SJCRH30 (cell line): ENCODE results near the gene SMAD9. TPM values are rescaled to one million over a fixed set of nuclear protein-coding genes. Genes with fewer than 3 reads are reported as not detected.

Experiments
- DNase-seq, 2 experiments: peaks; one replicate each; pipeline ENCODE4 v3.0.0-alpha.2; 2015 to 2020
- H3K27ac ChIP-seq: fragments of 250-450 bp; sonication (Bioruptor Pico); 2 replicates; pipeline ENCODE4 v1.5.1; 2020; ENCODE audit warnings: mild to moderate bottlenecking, moderate library complexity
- H3K27me3 ChIP-seq: fragments of 250-450 bp; sonication (Bioruptor Pico); 2 replicates; pipeline ENCODE4 v1.5.1; 2020; ENCODE audit warnings: mild to moderate bottlenecking, moderate library complexity
- H3K36me3 ChIP-seq: fragments of 250-450 bp; sonication (Bioruptor Pico); 2 replicates; pipeline ENCODE4 v1.5.1; 2020; ENCODE audit warnings: mild to moderate bottlenecking, moderate library complexity
- H3K4me1 ChIP-seq: fragments of 250-450 bp; sonication (Bioruptor Pico); 2 replicates; pipeline ENCODE4 v1.5.1; 2020; ENCODE audit warnings: mild to moderate bottlenecking, moderate library complexity
- H3K4me3 ChIP-seq: fragments of 250-450 bp; sonication (Bioruptor Pico); 2 replicates; pipeline ENCODE4 v1.5.1; 2020; ENCODE audit warnings: mild to moderate bottlenecking, moderate library complexity
- H3K9me3 ChIP-seq: fragments of 250-450 bp; sonication (Bioruptor Pico); replicated peaks from 2 replicates; pipeline ENCODE4 v1.5.1; 2020; ENCODE audit warnings: mild to moderate bottlenecking, moderate library complexity
- total RNA-seq: library from RNA; depleted of rRNA; stranded (reverse); fragments of >200 nt; shearing (Covaris generic); gene quantifications from 2 replicates; pipeline ENCODE4 v1.2.3, GENCODE V29; 2014; rRNA removed

SMAD9 gene
- total RNA-seq = 14.4 and 17.8 TPM in 2 replicates

- Histone ChIP-seq H3K27ac (peak within 1 kb of the TSS; percentile 73), H3K9me3 (no peaks in the 10 kb centered on the region), H3K36me3 (no peaks in the 10 kb centered on the region), H3K4me1 (peaks cover 13% of the 10 kb centered on the region), H3K27me3 (no peaks in the 10 kb centered on the region), H3K4me3 (peak within 1 kb of the TSS; percentile 68)
- peak; percentile 81 to 85 for DNase-seq
Observed at GRCh38 chr13:36919833-36920615, at the start of gene SMAD9. Gene SMAD9, minus strand, starts transcription at chr13:36920238. Its CDS starts 40,549 bp downstream, at chr13:36879689.

- Histone ChIP-seq H3K27me3 (no peaks in the 10 kb centered on the region), H3K36me3 (peaks cover 61% of the 10 kb centered on the region), H3K4me1 (no peaks in the 10 kb centered on the region), H3K9me3 (no peaks in the 10 kb centered on the region), H3K27ac (no peak overlapping the region), H3K4me3 (no peak overlapping the region)
- DNase-seq = no peak
Observed at GRCh38 chr13:36966404-36966803, 46.4 kb upstream of the SMAD9 start.

DNA sequence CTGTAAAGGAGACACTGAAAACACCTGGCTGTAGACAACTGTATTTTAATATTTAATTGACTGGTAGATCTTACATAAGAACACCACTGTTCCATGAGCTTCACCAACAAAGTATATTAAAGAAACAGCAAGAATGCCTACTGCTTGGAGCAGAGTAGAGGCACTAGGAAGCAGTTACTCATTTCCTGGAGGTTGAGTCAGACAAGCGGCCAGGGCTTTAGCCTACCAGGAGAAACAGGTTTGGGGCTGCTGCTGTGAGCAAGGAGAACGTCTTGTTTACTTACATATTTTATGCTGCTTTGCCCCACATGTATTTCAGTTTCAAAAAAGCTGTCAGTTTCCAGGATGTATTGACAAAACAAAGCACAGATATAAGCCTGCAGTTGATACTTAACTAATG lies 45.7 kb upstream of the SMAD9 start:
- Histone ChIP-seq H3K27me3 (no peaks in the 10 kb centered on the region), H3K4me3 (no peak overlapping the region), H3K27ac (no peak overlapping the region), H3K9me3 (no peaks in the 10 kb centered on the region), H3K4me1 (no peaks in the 10 kb centered on the region), H3K36me3 (peaks cover 55% of the 10 kb centered on the region)
- DNase-seq = no peak

- Histone ChIP-seq H3K4me1 (no peaks in the 10 kb centered on the region), H3K9me3 (no peaks in the 10 kb centered on the region), H3K27me3 (no peaks in the 10 kb centered on the region), H3K27ac (no peak overlapping the region), H3K4me3 (no peak overlapping the region), H3K36me3 (peaks cover 30% of the 10 kb centered on the region)
- DNase-seq = no peak
Observed at GRCh38 chr13:36959456-36960116, 39.5 kb upstream of the SMAD9 start.

GRCh38 chr13:36954542-36954941 lies 34.5 kb upstream of the SMAD9 start:
- Histone ChIP-seq H3K4me1 (no peaks in the 10 kb centered on the region), H3K9me3 (no peaks in the 10 kb centered on the region), H3K27ac (no peak overlapping the region), H3K27me3 (no peaks in the 10 kb centered on the region), H3K36me3 (peaks cover 40% of the 10 kb centered on the region), H3K4me3 (no peak overlapping the region)
- DNase-seq = no peak

DNA sequence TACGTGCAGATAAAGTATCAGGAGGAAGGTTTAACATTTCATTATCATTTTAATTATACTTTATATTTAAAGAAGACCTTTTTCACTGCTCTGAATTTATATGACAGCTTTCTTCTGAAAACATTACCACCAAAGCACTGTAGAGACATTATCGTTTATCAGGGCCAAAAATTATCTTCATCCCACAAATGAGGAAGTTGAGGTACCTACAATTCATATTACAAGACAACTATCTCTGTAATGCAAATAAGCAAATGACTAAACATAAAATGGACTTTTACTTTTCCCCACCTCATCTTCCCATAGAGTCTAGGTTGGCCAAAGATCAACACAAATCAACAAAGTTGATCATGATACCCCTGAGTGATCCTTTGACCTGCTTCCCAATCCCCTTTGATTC lies 30.9 kb upstream of the SMAD9 start:
- no peaks in the 10 kb centered on the region for H3K4me1 ChIP-seq
- H3K36me3 ChIP-seq = peaks cover 46% of the 10 kb centered on the region
- H3K27ac ChIP-seq = no peak overlapping the region
- no peak overlapping the region for H3K4me3 ChIP-seq
- DNase-seq = no peak
- no peaks in the 10 kb centered on the region for H3K9me3 ChIP-seq
- no peaks in the 10 kb centered on the region for H3K27me3 ChIP-seq

DNA sequence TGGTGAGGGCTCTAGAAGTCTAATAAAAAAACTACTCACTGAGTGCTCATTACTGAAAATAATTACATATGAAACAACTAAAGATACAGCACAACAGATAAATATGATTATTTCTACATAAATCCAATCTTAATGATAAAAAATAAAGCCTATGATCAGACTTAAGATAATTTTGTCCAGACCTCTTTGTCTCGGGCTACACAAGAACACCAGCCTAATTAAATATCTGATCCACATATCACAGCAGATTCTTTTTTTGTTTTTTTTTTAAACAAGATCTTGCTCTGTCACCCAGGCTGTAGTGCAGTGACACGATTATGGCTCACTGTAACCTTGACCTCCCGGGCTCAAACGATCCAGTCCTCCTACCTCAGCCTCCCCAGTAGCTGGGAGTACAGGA lies 30.3 kb upstream of the SMAD9 start:
- H3K36me3 ChIP-seq = peaks cover 46% of the 10 kb centered on the region
- no peaks in the 10 kb centered on the region for H3K4me1 ChIP-seq
- H3K27ac ChIP-seq = no peak overlapping the region
- H3K9me3 ChIP-seq = no peaks in the 10 kb centered on the region
- no peak for DNase-seq
- no peak overlapping the region for H3K4me3 ChIP-seq
- H3K27me3 ChIP-seq = no peaks in the 10 kb centered on the region

- H3K27ac ChIP-seq = no peak overlapping the region
- H3K9me3 ChIP-seq = no peaks in the 10 kb centered on the region
- no peak overlapping the region for H3K4me3 ChIP-seq
- no peaks in the 10 kb centered on the region for H3K4me1 ChIP-seq
- H3K27me3 ChIP-seq = no peaks in the 10 kb centered on the region
- no peak for DNase-seq
- peaks cover 17% of the 10 kb centered on the region for H3K36me3 ChIP-seq
Observed at GRCh38 chr13:36945078-36945477, 25.0 kb upstream of the SMAD9 start.

DNA sequence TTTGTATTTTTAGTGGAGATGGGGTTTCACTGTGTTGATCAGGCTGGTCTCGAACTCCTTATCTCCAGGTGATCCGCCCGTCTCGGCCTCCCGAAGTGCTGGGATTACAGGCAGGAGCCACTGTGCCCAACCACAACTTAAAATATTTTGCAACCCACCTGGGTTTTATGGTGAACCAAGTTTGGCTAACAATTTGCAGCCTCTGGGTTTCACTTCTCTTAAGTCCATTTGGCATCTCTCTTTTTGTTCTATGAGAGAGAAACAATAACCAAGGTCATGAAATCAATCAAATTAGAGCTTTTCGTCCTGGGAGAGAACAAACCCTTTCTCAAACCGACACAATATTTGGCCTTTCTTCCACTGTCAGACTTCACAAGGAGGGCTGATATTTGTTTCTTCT lies 5.6 kb upstream of the SMAD9 start:
- no peaks in the 10 kb centered on the region for H3K27me3 ChIP-seq
- no peaks in the 10 kb centered on the region for H3K36me3 ChIP-seq
- H3K27ac ChIP-seq = no peak overlapping the region
- H3K4me3 ChIP-seq = no peak overlapping the region
- DNase-seq = no peak
- no peaks in the 10 kb centered on the region for H3K9me3 ChIP-seq
- peaks cover 1% of the 10 kb centered on the region; the same call in 1 of the 2 replicates for H3K4me1 ChIP-seq

GRCh38 chr13:36924001-36924400 lies 4.0 kb upstream of the SMAD9 start:
- Histone ChIP-seq H3K4me3 (no peak overlapping the region), H3K27me3 (no peaks in the 10 kb centered on the region), H3K4me1 (peaks cover 3% of the 10 kb centered on the region; the same call in 1 of the 2 replicates), H3K36me3 (no peaks in the 10 kb centered on the region), H3K9me3 (no peaks in the 10 kb centered on the region), H3K27ac (no peak overlapping the region)
- no peak for DNase-seq

DNA sequence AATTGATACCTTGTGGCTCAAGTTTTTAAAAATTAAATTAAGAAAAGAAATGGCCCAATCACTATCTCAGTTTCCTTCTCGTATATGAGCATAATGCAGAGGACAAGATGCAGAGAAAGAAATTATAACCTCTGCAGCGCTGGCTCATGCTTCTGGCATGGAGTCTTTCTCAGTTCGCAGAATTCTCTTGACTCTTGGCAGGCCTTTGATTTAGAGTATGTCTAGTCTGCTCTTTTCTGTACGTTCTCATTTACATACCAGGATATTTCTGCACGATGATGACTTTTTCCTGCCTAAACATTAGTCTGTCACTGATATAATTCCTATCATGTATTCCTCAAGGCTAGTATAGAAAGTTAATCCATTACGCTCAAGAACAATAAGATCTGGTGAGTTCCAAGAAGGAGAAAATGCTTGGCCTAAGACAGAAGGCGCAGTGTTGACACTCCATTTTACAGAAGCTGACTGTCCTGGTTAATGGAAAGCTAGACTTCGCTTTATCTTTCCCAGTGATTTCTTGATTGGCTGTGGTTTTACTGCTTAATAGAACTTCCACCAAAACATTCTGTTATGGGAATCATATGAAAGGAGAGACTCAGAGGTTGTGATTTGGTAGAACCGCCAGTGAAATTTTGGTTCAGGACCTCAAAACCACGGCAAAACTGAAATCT lies 1.7 kb upstream of the SMAD9 start:
- Histone ChIP-seq H3K27ac (no peak overlapping the region), H3K36me3 (no peaks in the 10 kb centered on the region), H3K4me3 (no peak overlapping the region), H3K4me1 (peaks cover 13% of the 10 kb centered on the region), H3K27me3 (no peaks in the 10 kb centered on the region), H3K9me3 (no peaks in the 10 kb centered on the region)
- DNase-seq = no peak

GRCh38 chr13:36920616-36921185 lies 663 bp upstream of the SMAD9 start:
- Histone ChIP-seq H3K4me3 (peak overlapping the region; percentile 68), H3K27me3 (no peaks in the 10 kb centered on the region), H3K9me3 (no peaks in the 10 kb centered on the region), H3K4me1 (peaks cover 13% of the 10 kb centered on the region), H3K27ac (peak overlapping the region; percentile 63; the same call in 1 of the 2 replicates), H3K36me3 (no peaks in the 10 kb centered on the region)
- DNase-seq = peak; percentile 16 to 41

DNA sequence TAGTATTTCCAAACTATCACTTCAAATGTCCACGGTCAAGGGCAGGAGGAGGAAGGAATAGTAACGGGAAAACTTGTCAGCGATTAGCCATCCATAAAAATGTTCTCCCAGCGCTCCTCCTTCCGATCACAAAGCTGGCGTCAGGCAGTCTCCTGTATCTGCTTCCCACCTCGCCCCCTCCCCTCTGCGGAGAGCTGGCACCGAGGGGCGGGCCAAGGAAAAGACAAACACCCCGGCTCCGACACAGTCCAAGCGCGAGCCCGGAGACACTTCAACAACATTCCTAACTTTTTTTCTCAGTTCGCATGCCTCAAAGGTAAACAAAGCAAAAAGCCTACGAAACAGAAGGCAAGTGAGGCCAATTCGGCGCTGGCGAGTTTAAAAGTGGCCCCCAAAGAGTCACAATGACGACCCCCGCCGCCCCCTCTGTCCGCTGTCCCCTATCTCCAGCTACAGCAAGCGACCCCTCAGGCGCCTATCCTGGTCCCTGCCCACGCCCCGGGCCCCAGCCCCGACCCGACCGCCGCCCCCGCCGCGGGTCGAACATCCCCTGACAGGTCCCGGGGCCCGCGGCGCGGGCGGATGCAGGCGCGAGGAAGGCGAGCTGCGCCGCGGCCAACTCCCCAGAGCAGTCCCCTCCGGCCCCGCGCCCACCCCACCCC lies 736 bp downstream of the SMAD9 start:
- H3K4me1 ChIP-seq = peaks cover 13% of the 10 kb centered on the region
- peak; percentile 69 to 73 for DNase-seq

More for the DNA sequence above, 736 bp downstream of the SMAD9 start:
- Histone ChIP-seq H3K9me3 (no peaks in the 10 kb centered on the region), H3K4me3 (peak overlapping the region; percentile 68), H3K36me3 (no peaks in the 10 kb centered on the region), H3K27ac (peak overlapping the region; percentile 73), H3K27me3 (no peaks in the 10 kb centered on the region)
